NOMO-1 treated with DMSO at 0.1 percent for 48 hours (cell line): Measurements from ENCODE around the gene MTMR11.
A peak's percentile ranks its signal among the peaks of the same experiment; 100 is the strongest.

Source experiments
- DNase-seq: peaks from one replicate; lab custom pipeline; 2025; ENCODE audit not compliant: unreplicated experiment; lab: John Stamatoyannopoulos, UW

The MTMR11 gene

GRCh38 chr1:149937759-149938158 is 1.1 kb upstream of the MTMR11 start:
- DNase-seq, result no peak

GRCh38 chr1:149936992-149937705 is 470 bp upstream of the MTMR11 start:
- DNase-seq, result no peak

GRCh38 chr1:149934356-149934755 is 2.3 kb downstream of the MTMR11 start:
- no peak for DNase-seq

GRCh38 chr1:149933208-149933607 is 3.5 kb downstream of the MTMR11 start:
- DNase-seq, result no peak

- DNase-seq, result no peak
Observed at GRCh38 chr1:149932474-149932873, 4.2 kb downstream of the MTMR11 start.

- peak; percentile 80 for DNase-seq
Observed at GRCh38 chr1:149931212-149931790, 5.4 kb downstream of the MTMR11 start.

GRCh38 chr1:149929856-149930255 is 6.8 kb downstream of the MTMR11 start:
- DNase-seq, result no peak

- no peak for DNase-seq
Observed at GRCh38 chr1:149928401-149928724, 8.3 kb downstream of the MTMR11 start.

- DNase-seq, result peak; percentile 96
Observed at GRCh38 chr1:149927563-149928400, 8.9 kb downstream of the MTMR11 start, which contains the start of gene SF3B4. Gene SF3B4 (minus strand): TSS chr1:149927803. CDS start chr1:149927759, 44 bp downstream.

- DNase-seq, result no peak
Observed at GRCh38 chr1:149927056-149927562, 9.6 kb downstream of the MTMR11 start.

GRCh38 chr1:149926296-149926695 is 10.4 kb downstream of the MTMR11 start:
- DNase-seq, result no peak

- no peak for DNase-seq
Observed at GRCh38 chr1:149925751-149926150, 10.9 kb downstream of the MTMR11 start.

- DNase-seq, result no peak
Observed at GRCh38 chr1:149925345-149925744, 11.3 kb downstream of the MTMR11 start.

GRCh38 chr1:149923626-149924025 is 13.1 kb downstream of the MTMR11 start:
- DNase-seq, result no peak

- no peak for DNase-seq
Observed at GRCh38 chr1:149917571-149918144, 19.0 kb downstream of the MTMR11 start, which contains the start of gene SV2A. Gene SV2A (minus strand): TSS chr1:149917844. CDS start chr1:149913840, 4,004 bp downstream.

GRCh38 chr1:149916898-149917252 is 19.8 kb downstream of the MTMR11 start:
- no peak for DNase-seq

GRCh38 chr1:149916193-149916897 is 20.3 kb downstream of the MTMR11 start:
- DNase-seq, result no peak

- DNase-seq, result no peak
Observed at GRCh38 chr1:149915429-149916192, 21.1 kb downstream of the MTMR11 start.

- DNase-seq, result no peak
Observed at GRCh38 chr1:149914545-149914944, 22.1 kb downstream of the MTMR11 start.

- no peak for DNase-seq
Observed at GRCh38 chr1:149906570-149907075, 30.1 kb downstream of the MTMR11 start.
